ENCODE data around the gene CTDSP2.

DNA sequence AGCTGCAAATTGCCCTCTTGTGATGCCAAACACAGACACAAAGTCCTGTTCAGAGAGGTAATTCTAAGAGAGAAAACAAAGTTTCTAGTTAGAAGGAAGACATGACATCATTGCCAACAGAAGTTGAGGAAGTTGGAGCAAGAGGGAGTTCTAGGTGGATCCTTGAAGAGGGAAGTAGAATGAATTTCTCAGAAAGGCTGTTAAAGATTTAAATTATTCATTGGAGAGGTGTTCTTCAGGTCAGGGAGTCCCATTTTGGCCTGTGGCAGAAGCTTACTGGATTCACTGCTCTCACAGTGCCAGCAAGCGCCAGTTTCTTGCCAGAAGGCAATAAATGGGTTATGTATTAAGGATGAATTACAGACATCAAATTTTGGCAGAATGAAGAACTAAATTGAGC, 48.6 kb downstream of the CTDSP2 start:
- TF ChIP-seq, protein P1, sequence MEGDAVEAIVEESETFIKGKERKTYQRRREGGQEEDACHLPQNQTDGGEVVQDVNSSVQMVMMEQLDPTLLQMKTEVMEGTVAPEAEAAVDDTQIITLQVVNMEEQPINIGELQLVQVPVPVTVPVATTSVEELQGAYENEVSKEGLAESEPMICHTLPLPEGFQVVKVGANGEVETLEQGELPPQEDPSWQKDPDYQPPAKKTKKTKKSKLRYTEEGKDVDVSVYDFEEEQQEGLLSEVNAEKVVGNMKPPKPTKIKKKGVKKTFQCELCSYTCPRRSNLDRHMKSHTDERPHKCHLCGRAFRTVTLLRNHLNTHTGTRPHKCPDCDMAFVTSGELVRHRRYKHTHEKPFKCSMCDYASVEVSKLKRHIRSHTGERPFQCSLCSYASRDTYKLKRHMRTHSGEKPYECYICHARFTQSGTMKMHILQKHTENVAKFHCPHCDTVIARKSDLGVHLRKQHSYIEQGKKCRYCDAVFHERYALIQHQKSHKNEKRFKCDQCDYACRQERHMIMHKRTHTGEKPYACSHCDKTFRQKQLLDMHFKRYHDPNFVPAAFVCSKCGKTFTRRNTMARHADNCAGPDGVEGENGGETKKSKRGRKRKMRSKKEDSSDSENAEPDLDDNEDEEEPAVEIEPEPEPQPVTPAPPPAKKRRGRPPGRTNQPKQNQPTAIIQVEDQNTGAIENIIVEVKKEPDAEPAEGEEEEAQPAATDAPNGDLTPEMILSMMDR (IDR thresholded peaks at IDR 0.05): no peak
- TF ChIP-seq RCOR1 (IDR thresholded peaks at IDR 0.05; ENCODE audit: low read length): no peak
- no peak for TF ChIP-seq TCF12 (IDR thresholded peaks at IDR 0.05)
